K562 (cell line): ENCODE data around the gene BNC2. TPM values are rescaled to one million over a fixed set of nuclear protein-coding genes. Genes with fewer than 3 reads are reported as not detected.

Source experiments
- ATAC-seq: fragments of 200-7000 bp; cut with Tn5 transposase; 3 replicates; pipeline ENCODE4 v1.9.1; 2020; ENCODE audit warnings: moderate library complexity
- BruUV-seq: library from RNA; stranded (reverse); fragments of 400-500 nt; replicated peaks from 2 replicates; lab custom pipeline; 2021; lab: Mats Ljungman, UMichigan
- CTCF ChIA-PET: fragments of 300-600 bp; formaldehyde crosslinking; extraction: SDS; loops from one replicate; lab custom pipeline; 2021; ENCODE audit warnings: low intra/inter-chr PET ratio; lab: Yijun Ruan, JAX
- POLR2A ChIA-PET: fragments of 300-600, 350-650 bp; sonication (Branson Sonifier 250); formaldehyde crosslinking; extraction: SDS; loops from one replicate; lab custom pipeline; 2021; ENCODE audit warnings: antibody characterized with exemption, inconsistent platforms; lab: Yijun Ruan, JAX
- DNase-seq, 4 experiments: peaks; one replicate each; pipeline versions ENCODE4 v3.0.0 to v3.0.0-alpha.2; 2011 to 2018; ENCODE audit warnings: low spot score in 3 of 4, mixed read lengths in 3 of 4; ENCODE audit errors: extremely low read depth in 1 of 4
- FAIRE-seq: peaks from 2 replicates; lab custom pipeline; 2011; peaks lifted over from hg19 to GRCh38; lab: Jason Lieb, UNC
- H2AFZ ChIP-seq: 2 replicates; pipeline ENCODE4 v1.6.0; 2011; ENCODE audit warnings: low read depth, low read length, control low read depth, inconsistent platforms
- H3K27ac ChIP-seq: fragments of 200-600 bp; 3 replicates; pipeline ENCODE4 v1.8.0; 2011; ENCODE audit warnings: low read depth, mild to moderate bottlenecking, control low read depth, inconsistent platforms, low read length, moderate library complexity, mixed read lengths; ENCODE audit errors: extremely low read depth
- H3K27me3 ChIP-seq, 2 experiments: fragments of 300-600 bp in 1 of 2; 2 replicates in 1 of 2; 3 replicates in 1 of 2; pipeline versions ENCODE4 v1.6.0 to v1.8.0; 2011; ENCODE audit warnings: inconsistent platforms in 2 of 2, low read length in 2 of 2, mild to moderate bottlenecking in 1 of 2, mixed read lengths in 1 of 2, moderate library complexity in 1 of 2; ENCODE audit not compliant: control insufficient read depth in 2 of 2, insufficient read depth in 2 of 2
- H3K36me3 ChIP-seq: fragments of 300-600 bp; 3 replicates; pipeline ENCODE4 v1.8.0; 2011; ENCODE audit warnings: mild to moderate bottlenecking, low read length, inconsistent platforms; ENCODE audit not compliant: control insufficient read depth, insufficient read depth
- H3K4me1 ChIP-seq, 2 experiments: fragments of 200-600 bp in 1 of 2; replicated peaks in 1 of 2; 2 replicates in 1 of 2; 3 replicates in 1 of 2; pipeline versions ENCODE4 v1.5.1 to v1.8.0; 2011; ENCODE audit warnings: inconsistent platforms in 2 of 2, low read length in 2 of 2, mild to moderate bottlenecking in 1 of 2, mixed read lengths in 1 of 2, moderate library complexity in 1 of 2; ENCODE audit not compliant: control insufficient read depth in 2 of 2, insufficient read depth in 2 of 2
- H3K4me2 ChIP-seq: 2 replicates; pipeline ENCODE4 v1.6.1; 2011; ENCODE audit warnings: low read length, control low read depth, inconsistent platforms, mixed read lengths; ENCODE audit not compliant: insufficient read depth
- H3K4me3 ChIP-seq: fragments of 200-600 bp; sonication (generic), shearing (Covaris generic); 2 replicates; pipeline ENCODE4 v1.5.1; 2016; ENCODE audit warnings: control low read depth, inconsistent platforms
- H3K79me2 ChIP-seq: fragments of 200-600 bp; 3 replicates; pipeline ENCODE4 v1.8.0; 2011; ENCODE audit warnings: low read length, inconsistent platforms; ENCODE audit not compliant: control insufficient read depth, insufficient read depth
- H3K9ac ChIP-seq, 2 experiments: 2 replicates each; pipeline versions ENCODE4 v1.6.0 to v1.6.1; 2011; ENCODE audit warnings: low read depth in 2 of 2, low read length in 2 of 2, control low read depth in 1 of 2, inconsistent platforms in 1 of 2, mild to moderate bottlenecking in 1 of 2, mixed read lengths in 1 of 2; ENCODE audit not compliant: insufficient read depth in 1 of 2
- H3K9me1 ChIP-seq: one replicate; pipeline ENCODE4 v1.6.0; 2011; ENCODE audit warnings: inconsistent platforms, mild to moderate bottlenecking, low read length, moderate library complexity; ENCODE audit not compliant: control insufficient read depth, insufficient read depth
- H3K9me3 ChIP-seq: replicated peaks from 2 replicates; pipeline ENCODE4 v1.5.1; 2011; ENCODE audit warnings: low read depth, low read length, inconsistent platforms; ENCODE audit not compliant: control insufficient read depth, insufficient read depth
- H4K20me1 ChIP-seq: replicated peaks from 2 replicates; pipeline ENCODE4 v1.6.1; 2011; ENCODE audit warnings: low read length, inconsistent platforms, mixed read lengths; ENCODE audit not compliant: control insufficient read depth, insufficient read depth
- ATF1 ChIP-seq, 2 experiments: fragments of 450-650 bp in 1 of 2; IDR thresholded peaks; 2 replicates each; pipeline ENCODE4 v1.6.1; 2016; ENCODE audit warnings: missing compliant biosample characterization in 1 of 2, missing genetic modification characterization in 1 of 2
- NFRKB ChIP-seq: fragments of 450-650 bp; IDR thresholded peaks from 2 replicates; pipeline ENCODE4 v1.6.1; 2016; ENCODE audit warnings: low read depth
- NR4A1 ChIP-seq, 2 experiments: fragments of 250-450 bp in 1 of 2; fragments of 450-650 bp in 1 of 2; sonication (Bioruptor Pico) in 1 of 2; IDR thresholded peaks; 2 replicates each; pipeline versions ENCODE4 v1.4.0 to v1.6.1; 2016 to 2020; ENCODE audit warnings: mild to moderate bottlenecking in 2 of 2, missing compliant biosample characterization in 1 of 2, missing genetic modification characterization in 1 of 2, moderate library complexity in 1 of 2
- ZC3H8 ChIP-seq: fragments of 450-650 bp; IDR thresholded peaks from 2 replicates; pipeline ENCODE4 v1.6.1; 2017
- ZSCAN32 ChIP-seq: fragments of 450-650 bp; formaldehyde crosslinking; IDR thresholded peaks from 2 replicates; pipeline ENCODE4 v1.4.0; 2020; ENCODE audit warnings: mild to moderate bottlenecking, moderate library complexity
- in situ Hi-C: fragments of 300-500 bp; cut with MboI; formaldehyde crosslinking; loops from 4 replicates; pipeline ENCODE4 v1.15.0; 2018; ENCODE audit warnings: inconsistent platforms, mixed read lengths
- intact Hi-C: fragments of 100-400 bp; cut with micrococcal nuclease; formaldehyde crosslinking; loops from 2 replicates; pipeline ENCODE4 v1.14.2; 2022
- polyA plus RNA-seq, 8 experiments: library from polyadenylated mRNA; depleted of rRNA in 4 of 8; stranded (reverse) in 5 of 8; unstranded in 3 of 8; fragments of >200 nt; fragmentation: Nextera tagmentation in 2 of 8; fragmentation: Illumina TruSeq in 1 of 8; extraction: Ambion mirVana in 2 of 8; extraction: Trizol in 1 of 8; gene quantifications; 2 replicates each; pipeline versions ENCODE4 v1.2.1 to v1.2.3, GENCODE V29; 2011 to 2014; ENCODE audit warnings: inconsistent platforms in 1 of 8, missing spikeins in 1 of 8
- total RNA-seq, 7 experiments: library from RNA; depleted of rRNA in 6 of 7; stranded (reverse); fragments of >200 nt in 6 of 7; fragmentation: Illumina TruSeq in 2 of 7; extraction: Trizol in 2 of 7; gene quantifications; 2 replicates each; pipeline versions ENCODE4 v1.2.1 to v1.2.3, GENCODE V29; 2011 to 2021; ENCODE audit warnings: low replicate concordance in 1 of 7
- TF ChIP-seq, protein P1 (sequence below): sonication (generic); formaldehyde crosslinking; IDR thresholded peaks from 2 replicates; pipeline ENCODE4 v1.8.0; 2023; ENCODE audit warnings: mild to moderate bottlenecking, missing genetic modification reagents

Gene BNC2
- total and polyA plus RNA-seq, 9 of the 15 experiments (the other 6 are each of a cell fraction or from before 2014, with no cell fraction given), result not detected

DNA sequence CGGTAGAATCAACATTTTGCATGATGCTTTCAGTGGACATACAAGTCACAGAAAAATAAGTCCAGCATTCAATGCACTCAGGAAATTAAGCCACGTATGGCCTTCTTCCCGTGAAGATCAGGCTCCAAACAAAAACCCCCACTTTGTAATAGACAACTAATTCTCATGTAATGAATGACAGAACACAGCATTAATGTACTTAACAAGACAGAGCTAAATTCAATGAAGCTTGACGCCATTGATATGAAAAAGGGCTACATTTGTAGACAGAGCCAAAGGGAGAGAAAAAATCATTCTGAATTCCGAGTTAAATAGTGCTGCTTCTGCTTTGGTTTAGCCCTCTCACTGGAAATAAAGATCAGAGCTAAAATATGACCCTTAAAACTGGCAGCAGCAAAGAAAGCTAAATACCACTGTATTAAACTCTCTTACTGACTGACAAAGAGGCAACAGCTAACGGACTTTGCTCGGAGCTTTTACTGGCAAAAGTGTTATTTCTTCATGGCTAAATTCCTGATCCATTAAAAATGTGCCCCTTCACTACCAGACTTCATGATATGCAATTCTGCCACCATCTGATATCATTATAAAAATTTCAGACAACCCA is 250.5 kb downstream of the BNC2 start (continued):
- TF ChIP-seq NR4A1 (CRISPR knock-in tag; IDR thresholded peaks at IDR 0.05) (no peak), NR4A1 (tag; IDR thresholded peaks at IDR 0.05) (no peak), ZSCAN32 (CRISPR knock-in tag) (no peak), NFRKB (no peak)

DNA sequence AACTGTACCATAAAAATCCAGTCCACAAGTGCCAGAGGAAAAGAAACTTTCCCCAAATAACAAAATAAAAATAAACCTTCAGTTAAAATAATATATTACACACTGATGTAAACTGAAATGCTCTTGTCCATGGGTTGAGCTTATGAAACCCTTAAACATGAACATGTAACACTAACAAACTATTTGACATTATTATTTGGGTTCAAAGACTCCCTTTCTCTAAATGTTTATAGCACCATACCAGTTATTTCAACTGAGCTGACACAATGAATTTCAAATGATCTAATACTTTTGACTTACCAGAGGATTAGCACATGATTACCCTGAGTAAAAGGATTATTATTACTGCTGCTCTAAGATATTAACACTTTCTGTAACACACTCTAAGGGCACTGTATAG is 251.1 kb downstream of the BNC2 start:
- Histone ChIP-seq H3K79me2 (no peaks in the 10 kb centered on the region), H3K27me3 (no peaks in the 10 kb centered on the region), H2AFZ (no peak overlapping the region), H3K36me3 (no peaks in the 10 kb centered on the region), H3K9me1 (no peaks in the 10 kb centered on the region), H3K9ac (no peak overlapping the region), H3K4me2 (no peak overlapping the region), H3K27ac (no peak overlapping the region), H3K4me1 (no peaks in the 10 kb centered on the region), H3K4me3 (no peak overlapping the region), H3K9me3 (no peaks in the 10 kb centered on the region), H4K20me1 (no peaks in the 10 kb centered on the region)
- BruUV-seq, result no TSS peak
- FAIRE-seq, result no peak
- in situ Hi-C loops (no loop called here), intact Hi-C loops (no loop called here)
- DNase-seq, result no peak
- TF ChIP-seq ATF1 (CRISPR knock-in tag; IDR thresholded peaks at IDR 0.05) (no peak), ATF1 (tag; IDR thresholded peaks at IDR 0.05) (no peak), ZC3H8 (no peak)
- TF ChIP-seq, protein P1, sequence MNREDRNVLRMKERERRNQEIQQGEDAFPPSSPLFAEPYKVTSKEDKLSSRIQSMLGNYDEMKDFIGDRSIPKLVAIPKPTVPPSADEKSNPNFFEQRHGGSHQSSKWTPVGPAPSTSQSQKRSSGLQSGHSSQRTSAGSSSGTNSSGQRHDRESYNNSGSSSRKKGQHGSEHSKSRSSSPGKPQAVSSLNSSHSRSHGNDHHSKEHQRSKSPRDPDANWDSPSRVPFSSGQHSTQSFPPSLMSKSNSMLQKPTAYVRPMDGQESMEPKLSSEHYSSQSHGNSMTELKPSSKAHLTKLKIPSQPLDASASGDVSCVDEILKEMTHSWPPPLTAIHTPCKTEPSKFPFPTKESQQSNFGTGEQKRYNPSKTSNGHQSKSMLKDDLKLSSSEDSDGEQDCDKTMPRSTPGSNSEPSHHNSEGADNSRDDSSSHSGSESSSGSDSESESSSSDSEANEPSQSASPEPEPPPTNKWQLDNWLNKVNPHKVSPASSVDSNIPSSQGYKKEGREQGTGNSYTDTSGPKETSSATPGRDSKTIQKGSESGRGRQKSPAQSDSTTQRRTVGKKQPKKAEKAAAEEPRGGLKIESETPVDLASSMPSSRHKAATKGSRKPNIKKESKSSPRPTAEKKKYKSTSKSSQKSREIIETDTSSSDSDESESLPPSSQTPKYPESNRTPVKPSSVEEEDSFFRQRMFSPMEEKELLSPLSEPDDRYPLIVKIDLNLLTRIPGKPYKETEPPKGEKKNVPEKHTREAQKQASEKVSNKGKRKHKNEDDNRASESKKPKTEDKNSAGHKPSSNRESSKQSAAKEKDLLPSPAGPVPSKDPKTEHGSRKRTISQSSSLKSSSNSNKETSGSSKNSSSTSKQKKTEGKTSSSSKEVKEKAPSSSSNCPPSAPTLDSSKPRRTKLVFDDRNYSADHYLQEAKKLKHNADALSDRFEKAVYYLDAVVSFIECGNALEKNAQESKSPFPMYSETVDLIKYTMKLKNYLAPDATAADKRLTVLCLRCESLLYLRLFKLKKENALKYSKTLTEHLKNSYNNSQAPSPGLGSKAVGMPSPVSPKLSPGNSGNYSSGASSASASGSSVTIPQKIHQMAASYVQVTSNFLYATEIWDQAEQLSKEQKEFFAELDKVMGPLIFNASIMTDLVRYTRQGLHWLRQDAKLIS, result no peak
- ChIA-PET POLR2A (no interaction called here), CTCF (no interaction called here)
- no peak for ATAC-seq
